NCI-H82 treated with DMSO at 0.1 percent for 48 hours (cell line): ENCODE results near the gene EVX2.

ENCODE experiments used
- DNase-seq: peaks from one replicate; lab custom pipeline; 2025; ENCODE audit not compliant: unreplicated experiment; lab: John Stamatoyannopoulos, UW

EVX2 gene

GRCh38 chr2:176066645-176067588, 16.8 kb downstream of the EVX2 start:
- no peak for DNase-seq

- DNase-seq = peak; percentile 99
These were observed 19.8 kb downstream of the EVX2 start for GRCh38 chr2:176063958-176064357.

DNA sequence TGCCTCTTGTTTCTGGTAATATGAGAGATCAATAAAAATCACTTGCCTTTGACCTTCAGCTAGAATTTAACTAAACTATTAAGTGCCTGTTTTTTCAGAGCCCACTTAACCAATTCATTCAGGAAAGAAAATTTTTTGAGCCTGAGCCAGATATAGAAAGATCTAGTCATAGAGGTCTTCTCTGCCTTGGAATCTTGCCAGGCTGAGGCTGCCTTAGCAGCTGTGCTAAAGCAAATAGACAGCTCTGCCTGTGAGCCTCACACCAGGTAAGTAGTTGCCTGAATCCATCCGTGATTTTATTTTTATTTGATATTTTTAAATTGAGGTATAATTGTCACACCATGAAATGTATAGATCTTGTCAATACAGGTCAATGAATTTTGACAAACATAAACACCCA, 27.4 kb downstream of the EVX2 start:
- DNase-seq = peak; percentile 19

- DNase-seq = no peak
These were observed 44.4 kb downstream of the EVX2 start for GRCh38 chr2:176039375-176039774.

- no peak for DNase-seq
These were observed 45.1 kb downstream of the EVX2 start for GRCh38 chr2:176038694-176039093.

- DNase-seq = peak; percentile 35
These were observed 48.6 kb downstream of the EVX2 start for GRCh38 chr2:176035013-176035691.

DNA sequence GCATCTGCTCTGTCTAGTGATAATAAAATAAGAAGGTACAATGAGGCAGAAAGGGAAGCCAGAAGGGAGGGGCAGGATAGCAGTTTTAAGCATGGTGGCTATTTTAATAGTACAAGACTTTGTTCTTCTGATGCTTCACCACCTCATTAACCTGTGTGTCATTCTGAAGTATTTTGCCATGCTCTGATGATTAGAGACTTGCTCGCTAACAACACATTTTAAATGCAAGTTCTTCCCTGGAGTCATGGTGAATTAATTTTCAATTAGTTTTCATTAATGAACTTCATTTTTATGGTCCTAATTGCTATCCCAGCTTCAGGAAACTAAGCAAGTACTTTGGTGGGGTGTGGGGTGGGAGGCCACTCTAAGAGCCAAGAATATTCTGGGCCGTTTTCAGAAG, 56.0 kb downstream of the EVX2 start:
- no peak for DNase-seq
